ENCODE results near the gene CAD.

DNA sequence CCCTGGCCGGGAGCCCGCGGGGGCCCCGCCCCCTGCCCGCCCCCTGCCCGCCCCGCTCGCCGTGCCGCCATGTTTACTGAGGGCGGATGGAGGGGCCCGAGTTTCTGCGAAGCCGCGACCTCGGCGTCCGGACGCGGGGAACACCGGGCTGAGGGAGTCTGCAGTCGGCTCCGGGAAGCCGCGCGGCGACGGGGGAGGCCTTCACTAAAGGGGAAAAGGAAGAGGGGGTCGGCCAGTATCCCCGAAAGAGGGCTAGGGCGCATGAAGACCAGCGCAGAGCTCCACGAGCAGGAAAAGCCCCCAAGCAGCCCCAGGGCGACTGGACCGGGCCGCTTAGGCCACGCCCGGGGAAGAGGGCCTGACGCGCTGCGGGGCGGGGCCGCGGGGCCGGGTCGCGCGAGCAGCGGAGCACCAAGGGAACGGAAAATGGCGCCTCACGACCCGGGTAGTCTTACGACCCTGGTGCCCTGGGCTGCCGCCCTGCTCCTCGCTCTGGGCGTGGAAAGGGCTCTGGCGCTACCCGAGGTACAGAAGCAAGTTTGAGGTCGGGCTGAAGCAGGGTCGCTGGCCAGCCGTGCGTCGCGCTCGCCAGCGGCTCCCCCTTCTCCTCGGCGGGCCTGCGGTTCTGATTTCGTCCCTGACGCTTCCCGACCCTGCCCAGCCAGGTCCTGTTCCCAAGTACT, 5.1 kb upstream of the CAD start, which contains the start of the genes ATRAID and SLC5A6:
- no peak for TF ChIP-seq CTCF (conservative IDR thresholded peaks at IDR 0.05; ENCODE audit: low read depth, low read length)
- TF ChIP-seq POLR2A (IDR thresholded peaks at IDR 0.05; ENCODE audit: low read depth, low read length), result peak; percentile 89
- no peak for TF ChIP-seq FOS (IDR thresholded peaks at IDR 0.05; ENCODE audit: low read depth, low read length)
- TF ChIP-seq RAD21 (IDR thresholded peaks at IDR 0.05; ENCODE audit: low read length), result no peak
- no peak for TF ChIP-seq SMC3 (IDR thresholded peaks at IDR 0.05; ENCODE audit: low read depth, low read length)
- TF ChIP-seq, protein P1, sequence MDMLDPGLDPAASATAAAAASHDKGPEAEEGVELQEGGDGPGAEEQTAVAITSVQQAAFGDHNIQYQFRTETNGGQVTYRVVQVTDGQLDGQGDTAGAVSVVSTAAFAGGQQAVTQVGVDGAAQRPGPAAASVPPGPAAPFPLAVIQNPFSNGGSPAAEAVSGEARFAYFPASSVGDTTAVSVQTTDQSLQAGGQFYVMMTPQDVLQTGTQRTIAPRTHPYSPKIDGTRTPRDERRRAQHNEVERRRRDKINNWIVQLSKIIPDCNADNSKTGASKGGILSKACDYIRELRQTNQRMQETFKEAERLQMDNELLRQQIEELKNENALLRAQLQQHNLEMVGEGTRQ (IDR thresholded peaks at IDR 0.05; ENCODE audit: low read depth, low read length), result no peak
- no peak for TF ChIP-seq MAFK (IDR thresholded peaks at IDR 0.05; ENCODE audit: low read depth, low read length)
- no peak for TF ChIP-seq RFX5 (IDR thresholded peaks at IDR 0.05; ENCODE audit: low read depth, low read length)
- no peak for TF ChIP-seq CEBPB (IDR thresholded peaks at IDR 0.05; ENCODE audit: low read depth, low read length)
- no peak; the same call in 1 of the 2 replicates for TF ChIP-seq MXI1 (IDR thresholded peaks at IDR 0.05; ENCODE audit: borderline replicate concordance, low read depth, low read length)

Data from IMR-90 (cell line).